ENCODE results near the gene SAMD14.
A peak's percentile ranks its signal among the peaks of the same experiment; 100 is the strongest.

SAMD14 gene

GRCh38 chr17:50090971-50091917, 38.7 kb downstream of the SAMD14 start:
- H3K27ac ChIP-seq, result no peak overlapping the region
- H3K4me3 ChIP-seq, result no peak overlapping the region

GRCh38 chr17:50090071-50090470, 39.9 kb downstream of the SAMD14 start:
- H3K4me3 ChIP-seq, result no peak overlapping the region
- no peak overlapping the region for H3K27ac ChIP-seq

- no peak overlapping the region for H3K27ac ChIP-seq
These were observed 40.8 kb downstream of the SAMD14 start for GRCh38 chr17:50088952-50089825.

GRCh38 chr17:50087912-50088405, 42.0 kb downstream of the SAMD14 start:
- Histone ChIP-seq H3K27ac (no peak overlapping the region), H3K4me3 (no peak overlapping the region)

More at GRCh38 chr17:50088952-50089825, 40.8 kb downstream of the SAMD14 start:
- no peak overlapping the region for H3K4me3 ChIP-seq

- H3K4me3 ChIP-seq, result no peak overlapping the region
- no peak overlapping the region for H3K27ac ChIP-seq
These were observed 42.6 kb downstream of the SAMD14 start for GRCh38 chr17:50087246-50087911.

GRCh38 chr17:50081757-50082156, 48.2 kb downstream of the SAMD14 start:
- H3K4me3 ChIP-seq, result no peak overlapping the region
- no peak overlapping the region for H3K27ac ChIP-seq

GRCh38 chr17:50080827-50081226, 49.1 kb downstream of the SAMD14 start:
- Histone ChIP-seq H3K27ac (peak overlapping the region in 1 of 21 experiments; percentile 4), H3K4me3 (no peak overlapping the region)

- H3K4me3 ChIP-seq, result no peak overlapping the region
- H3K27ac ChIP-seq, result peak overlapping the region in 4 of 21 experiments; percentile 4 to 43 (median 21)
These were observed 49.9 kb downstream of the SAMD14 start for GRCh38 chr17:50080096-50080480.

- H3K27ac ChIP-seq, result peak overlapping the region in 4 of 21 experiments; percentile 4 to 43 (median 21)
- no peak overlapping the region for H3K4me3 ChIP-seq
These were observed 50.4 kb downstream of the SAMD14 start for GRCh38 chr17:50079334-50080095.

- H3K27ac ChIP-seq, result no peak overlapping the region
These were observed 51.5 kb downstream of the SAMD14 start for GRCh38 chr17:50078430-50078829.

GRCh38 chr17:50076591-50077235, 53.2 kb downstream of the SAMD14 start:
- no peak overlapping the region for H3K4me3 ChIP-seq
- peak overlapping the region in 1 of 21 experiments; percentile 8 for H3K27ac ChIP-seq

More at GRCh38 chr17:50078430-50078829, 51.5 kb downstream of the SAMD14 start:
- no peak overlapping the region for H3K4me3 ChIP-seq

GRCh38 chr17:50076221-50076590, 53.8 kb downstream of the SAMD14 start:
- no peak overlapping the region for H3K4me3 ChIP-seq
- no peak overlapping the region for H3K27ac ChIP-seq

GRCh38 chr17:50075446-50076032, 54.4 kb downstream of the SAMD14 start:
- Histone ChIP-seq H3K27ac (no peak overlapping the region), H3K4me3 (no peak overlapping the region)

GRCh38 chr17:50074227-50074626, 55.7 kb downstream of the SAMD14 start:
- Histone ChIP-seq H3K4me3 (no peak overlapping the region), H3K27ac (no peak overlapping the region)

GRCh38 chr17:50072925-50073324, 57.0 kb downstream of the SAMD14 start:
- Histone ChIP-seq H3K4me3 (no peak overlapping the region), H3K27ac (no peak overlapping the region)

- Histone ChIP-seq H3K27ac (no peak overlapping the region), H3K4me3 (no peak overlapping the region)
These were observed 57.8 kb downstream of the SAMD14 start for GRCh38 chr17:50072130-50072529.

- H3K4me3 ChIP-seq, result no peak overlapping the region
- H3K27ac ChIP-seq, result no peak overlapping the region
These were observed 58.3 kb downstream of the SAMD14 start for GRCh38 chr17:50071692-50072091.
